ENCODE measurements around the gene FBXW7.

GRCh38 chr4:152536545-152537182, 772 bp upstream of the FBXW7 start:
- TF ChIP-seq CREB1 (IDR thresholded peaks at IDR 0.05; ENCODE audit: low read depth) (no peak), EP300 (IDR thresholded peaks at IDR 0.05; ENCODE audit: borderline replicate concordance) (no peak)
